Measurements from ENCODE around the gene INAFM1.
"Not testable (repeated sequence)": the region's sequence is repeated elsewhere in the genome, so short reads cannot be mapped to it uniquely, and the experiment has no call there.

The INAFM1 gene

DNA sequence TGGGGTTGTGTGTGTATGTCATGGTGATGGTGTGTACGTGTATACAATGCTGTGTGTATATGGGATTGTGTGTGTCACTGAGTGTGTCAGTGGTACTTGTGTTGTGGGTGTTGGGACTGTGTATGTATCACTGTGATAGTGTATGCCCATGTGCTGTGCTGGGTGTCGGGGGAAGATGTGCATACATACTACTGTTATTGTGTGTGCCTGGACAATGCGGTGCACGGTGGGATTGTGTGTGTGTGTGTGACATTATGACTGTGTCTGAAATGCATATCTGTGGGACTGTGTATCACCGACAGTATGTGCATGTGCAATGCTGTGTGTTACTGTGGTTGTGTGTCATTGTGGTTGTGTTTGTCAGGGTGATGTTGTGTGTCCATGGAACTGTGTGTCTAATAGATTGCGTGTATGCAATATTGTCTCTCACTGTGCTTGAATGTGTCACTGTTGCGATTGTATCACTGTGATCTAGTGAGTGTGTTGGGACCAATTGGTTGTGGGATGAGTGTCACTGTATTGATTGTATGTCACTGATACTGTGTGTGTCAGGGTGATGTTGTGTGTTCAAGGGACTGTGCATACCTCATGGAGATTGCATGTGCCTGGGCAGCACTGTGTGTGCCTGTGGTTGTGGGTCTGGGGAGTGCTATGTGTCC, 32.6 kb upstream of the INAFM1 start:
- TF ChIP-seq, protein P1, sequence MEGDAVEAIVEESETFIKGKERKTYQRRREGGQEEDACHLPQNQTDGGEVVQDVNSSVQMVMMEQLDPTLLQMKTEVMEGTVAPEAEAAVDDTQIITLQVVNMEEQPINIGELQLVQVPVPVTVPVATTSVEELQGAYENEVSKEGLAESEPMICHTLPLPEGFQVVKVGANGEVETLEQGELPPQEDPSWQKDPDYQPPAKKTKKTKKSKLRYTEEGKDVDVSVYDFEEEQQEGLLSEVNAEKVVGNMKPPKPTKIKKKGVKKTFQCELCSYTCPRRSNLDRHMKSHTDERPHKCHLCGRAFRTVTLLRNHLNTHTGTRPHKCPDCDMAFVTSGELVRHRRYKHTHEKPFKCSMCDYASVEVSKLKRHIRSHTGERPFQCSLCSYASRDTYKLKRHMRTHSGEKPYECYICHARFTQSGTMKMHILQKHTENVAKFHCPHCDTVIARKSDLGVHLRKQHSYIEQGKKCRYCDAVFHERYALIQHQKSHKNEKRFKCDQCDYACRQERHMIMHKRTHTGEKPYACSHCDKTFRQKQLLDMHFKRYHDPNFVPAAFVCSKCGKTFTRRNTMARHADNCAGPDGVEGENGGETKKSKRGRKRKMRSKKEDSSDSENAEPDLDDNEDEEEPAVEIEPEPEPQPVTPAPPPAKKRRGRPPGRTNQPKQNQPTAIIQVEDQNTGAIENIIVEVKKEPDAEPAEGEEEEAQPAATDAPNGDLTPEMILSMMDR (conservative IDR thresholded peaks at IDR 0.05; ENCODE audit: control insufficient read depth, insufficient read depth, low read depth, low read length): no peak
- DNase-seq (ENCODE audit: low read depth): no peak
- H3K4me3 ChIP-seq (ENCODE audit: control insufficient read depth, low read depth, low read length): no peak overlapping the region

DNA sequence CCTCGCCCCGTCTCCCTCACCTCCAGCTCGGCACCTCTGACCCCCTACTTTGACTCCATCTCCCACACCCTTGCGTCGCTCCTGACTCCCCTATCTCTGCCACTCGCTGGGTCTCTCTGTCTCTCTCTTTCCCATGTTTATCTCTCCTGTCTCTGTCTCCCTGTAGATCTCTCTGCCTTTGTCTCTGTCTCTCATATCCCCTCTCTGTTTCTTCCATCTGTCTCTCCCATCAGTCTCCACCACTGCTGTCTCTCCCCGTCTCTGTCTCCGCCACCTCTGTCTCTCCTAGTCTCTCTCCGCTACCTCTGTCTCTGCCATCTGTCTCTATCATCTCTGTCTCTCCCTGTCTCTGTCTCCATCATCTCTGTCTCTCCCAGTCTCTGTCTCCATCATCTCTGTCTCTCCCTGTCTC, 31.3 kb upstream of the INAFM1 start:
- DNase-seq (ENCODE audit: low read depth): no peak
- TF ChIP-seq, protein P1 (conservative IDR thresholded peaks at IDR 0.05; ENCODE audit: control insufficient read depth, insufficient read depth, low read depth, low read length): no peak
- H3K4me3 ChIP-seq (ENCODE audit: control insufficient read depth, low read depth, low read length): peak overlapping the region; percentile 47

DNA sequence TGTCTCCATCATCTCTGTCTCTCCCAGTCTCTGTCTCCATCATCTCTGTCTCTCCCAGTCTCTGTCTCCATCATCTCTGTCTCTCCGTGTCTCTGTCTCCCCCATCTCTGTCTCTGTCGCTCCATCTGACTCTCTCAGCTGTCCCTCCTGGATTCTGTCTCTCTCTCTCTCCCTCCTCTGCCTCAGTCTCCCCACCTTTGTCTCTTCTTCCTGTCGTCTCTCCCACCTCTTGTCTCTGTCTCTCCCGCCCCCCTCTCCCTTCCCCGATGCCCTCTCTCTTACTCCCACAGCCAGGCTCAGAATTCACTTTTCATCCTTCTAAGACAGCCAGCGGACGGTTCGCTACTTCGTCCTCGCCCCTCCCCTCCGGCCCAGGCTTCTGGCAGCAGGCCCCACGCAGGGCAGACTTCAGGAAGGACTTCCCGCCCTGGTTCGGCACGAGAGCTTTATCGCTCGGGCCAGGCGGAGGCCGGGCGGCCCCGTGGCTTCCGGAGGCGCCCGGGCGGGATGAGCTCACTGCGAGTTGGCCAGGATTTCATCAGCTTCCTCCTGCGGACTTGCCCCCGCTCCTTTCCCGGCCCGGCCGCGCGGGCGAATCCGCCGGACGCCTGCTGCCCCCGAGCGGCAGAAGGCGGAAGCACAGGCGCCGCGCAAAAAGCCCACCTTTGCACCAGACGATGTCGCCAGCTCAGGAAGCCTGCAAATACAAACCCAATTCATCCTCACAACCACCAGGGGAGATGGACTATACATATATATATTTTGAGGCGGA, 30.7 kb upstream of the INAFM1 start:
- DNase-seq (ENCODE audit: low read depth): peak; percentile 93
- peak overlapping the region; percentile 47 for H3K4me3 ChIP-seq (ENCODE audit: control insufficient read depth, low read depth, low read length)
- TF ChIP-seq, protein P1 (conservative IDR thresholded peaks at IDR 0.05; ENCODE audit: control insufficient read depth, insufficient read depth, low read depth, low read length): peak; percentile 68

DNA sequence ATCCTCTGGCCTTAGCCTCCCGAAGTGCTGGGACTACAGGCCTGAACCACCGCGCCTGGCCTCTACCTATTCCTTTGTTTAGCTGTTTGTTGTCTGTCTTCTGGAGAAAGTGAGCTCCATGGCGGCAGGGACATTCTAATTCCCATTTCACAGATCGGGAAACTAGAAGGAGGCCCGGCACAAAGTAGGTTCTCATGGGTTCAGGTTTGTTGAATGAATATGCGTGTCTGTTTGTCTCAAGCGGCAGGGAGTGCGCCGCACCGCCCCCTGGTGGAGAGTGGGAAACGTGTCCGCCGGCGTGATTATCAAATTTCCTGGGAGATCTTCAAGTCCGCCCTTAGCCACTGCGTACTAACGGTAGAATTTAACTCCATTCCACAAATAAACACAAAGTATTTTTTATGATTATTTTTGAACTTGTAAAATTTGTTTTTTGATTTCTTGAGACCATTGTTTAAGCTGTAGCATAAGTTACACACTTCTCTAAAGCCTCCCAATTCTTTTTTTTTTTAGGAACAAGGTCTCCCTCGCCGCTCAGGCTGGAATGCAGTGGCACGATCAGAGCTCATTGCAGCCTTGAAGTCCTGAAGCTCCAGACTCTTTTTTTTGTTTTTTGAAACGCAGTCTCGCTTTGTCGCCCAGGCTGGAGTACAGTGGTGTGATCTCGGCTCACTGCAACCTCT, 27.2 kb upstream of the INAFM1 start:
- TF ChIP-seq, protein P1 (conservative IDR thresholded peaks at IDR 0.05; ENCODE audit: control insufficient read depth, insufficient read depth, low read depth, low read length): peak; percentile 91
- H3K4me3 ChIP-seq (ENCODE audit: control insufficient read depth, low read depth, low read length): no peak overlapping the region
- peak; percentile 78 for DNase-seq (ENCODE audit: low read depth)

DNA sequence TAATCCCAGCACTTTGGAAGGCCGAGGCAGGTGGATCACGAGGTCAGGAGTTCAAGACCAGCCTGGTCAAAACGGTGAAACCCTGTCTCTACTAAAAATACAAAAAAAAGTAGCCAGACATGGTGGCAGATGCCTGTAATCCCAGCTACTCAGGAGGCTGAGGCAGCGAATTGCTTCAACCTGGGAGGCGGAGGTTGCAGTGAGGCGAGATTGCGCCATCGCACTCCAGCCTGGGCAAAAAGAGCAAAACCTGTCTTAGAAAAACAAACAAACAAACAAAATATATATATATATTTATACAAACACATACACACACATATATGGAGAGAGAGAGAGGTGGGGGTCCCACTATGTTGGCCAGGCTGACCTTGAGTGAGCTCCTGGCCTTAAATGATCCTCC, 21.7 kb upstream of the INAFM1 start:
- not testable (repeated sequence) for DNase-seq (ENCODE audit: low read depth); H3K4me3 ChIP-seq (ENCODE audit: control insufficient read depth, low read depth, low read length)

DNA sequence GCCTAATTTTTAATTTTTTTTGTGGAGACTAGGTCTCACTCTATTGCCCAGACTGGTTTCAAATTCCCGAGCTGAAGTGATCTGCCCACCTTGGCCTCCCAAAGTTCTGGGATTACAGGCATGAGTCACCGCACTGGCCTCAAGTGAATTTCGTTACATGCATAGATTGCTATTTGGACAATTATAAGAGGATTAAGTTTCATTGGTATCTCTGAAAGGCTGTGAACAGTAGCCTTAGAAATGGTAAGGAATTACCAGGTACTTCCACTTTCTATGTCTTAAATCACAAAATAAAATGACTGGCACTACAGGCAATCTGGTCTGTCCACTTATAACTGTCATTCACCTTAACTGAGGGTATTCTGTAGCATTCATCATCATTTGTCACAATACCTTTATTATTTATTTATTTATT, 21.2 kb upstream of the INAFM1 start:
- H3K4me3 ChIP-seq (ENCODE audit: control insufficient read depth, low read depth, low read length): no peak overlapping the region
- TF ChIP-seq, protein P1 (conservative IDR thresholded peaks at IDR 0.05; ENCODE audit: control insufficient read depth, insufficient read depth, low read depth, low read length): no peak
- DNase-seq (ENCODE audit: low read depth): peak; percentile 76

DNA sequence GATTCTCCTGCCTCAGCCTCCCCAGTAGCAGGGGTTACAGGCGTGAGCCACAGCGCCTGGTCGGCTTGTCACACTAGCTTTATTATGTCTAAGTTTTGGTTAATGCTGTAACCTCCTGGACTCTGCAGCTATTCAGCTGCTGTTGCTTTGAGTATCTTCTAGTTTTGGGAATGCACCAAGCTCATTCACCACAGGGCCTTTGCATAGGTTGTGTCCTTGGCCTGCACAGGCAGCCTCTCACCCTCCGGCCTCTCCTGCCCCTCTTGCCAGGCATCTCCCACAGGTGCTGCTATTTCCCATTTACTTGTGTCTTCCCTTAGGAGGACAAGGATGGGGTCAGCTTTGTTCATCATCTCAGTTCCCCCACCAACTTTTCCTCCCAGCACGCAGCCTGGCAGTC, 20.7 kb upstream of the INAFM1 start:
- H3K4me3 ChIP-seq (ENCODE audit: control insufficient read depth, low read depth, low read length): no peak overlapping the region
- TF ChIP-seq, protein P1 (conservative IDR thresholded peaks at IDR 0.05; ENCODE audit: control insufficient read depth, insufficient read depth, low read depth, low read length): no peak
- DNase-seq (ENCODE audit: low read depth): no peak

Measured in fibroblast of mammary gland (primary cell).